Neural cell (in vitro differentiated cells): ENCODE measurements around the gene DOCK7. TPM values are rescaled to one million over a fixed set of nuclear protein-coding genes. Genes with fewer than 3 reads are reported as not detected.

Experiments
- H2AFZ ChIP-seq: fragments of 200-600, 300-800 bp; sonication (generic), shearing (Covaris generic); 2 replicates; pipeline ENCODE4 v1.6.0; 2014; ENCODE audit warnings: low read depth, mild to moderate bottlenecking, antibody characterized with exemption, low read length, moderate library complexity
- H3F3A ChIP-seq: fragments of 200-600 bp; shearing (Covaris generic); 2 replicates; pipeline ENCODE4 v1.6.1; 2016; ENCODE audit warnings: mild to moderate bottlenecking, moderate library complexity, mixed read lengths, antibody characterized with exemption, low read length; ENCODE audit not compliant: insufficient read depth, poor library complexity, severe bottlenecking
- H3K27ac ChIP-seq: fragments of 200-600, 300-800 bp; sonication (generic), shearing (Covaris generic); 2 replicates; pipeline ENCODE4 v1.5.1; 2014; ENCODE audit warnings: mild to moderate bottlenecking, low read length, moderate library complexity
- H3K27me3 ChIP-seq: fragments of 300-800, 200-600 bp; sonication (generic), shearing (Covaris generic); 2 replicates; pipeline ENCODE4 v1.6.0; 2014; ENCODE audit warnings: mild to moderate bottlenecking, low read depth, low read length, moderate library complexity; ENCODE audit not compliant: insufficient read depth
- H3K36me3 ChIP-seq: fragments of 300-800, 200-600 bp; sonication (generic), shearing (Covaris generic); 2 replicates; pipeline ENCODE4 v1.5.1; 2014; ENCODE audit warnings: mild to moderate bottlenecking, antibody characterized with exemption, low read length, moderate library complexity; ENCODE audit not compliant: insufficient read depth
- H3K4me2 ChIP-seq: fragments of 300-800, 200-600 bp; sonication (generic), shearing (Covaris generic); 2 replicates; pipeline ENCODE4 v1.6.0; 2014; ENCODE audit warnings: mild to moderate bottlenecking, low read length
- H3K4me3 ChIP-seq: fragments of 300-800, 200-600 bp; sonication (generic), shearing (Covaris generic); 2 replicates; pipeline ENCODE4 v1.5.1; 2014; ENCODE audit warnings: mild to moderate bottlenecking, low read length, moderate library complexity
- H3K79me2 ChIP-seq: fragments of 200-600 bp; shearing (Covaris generic); replicated peaks from 2 replicates; pipeline ENCODE4 v1.6.0; 2014; ENCODE audit warnings: mild to moderate bottlenecking, low read length, moderate library complexity; ENCODE audit not compliant: insufficient read depth
- H3K9ac ChIP-seq: fragments of 300-800, 200-600 bp; sonication (generic), shearing (Covaris generic); 2 replicates; pipeline ENCODE4 v1.6.1; 2016; ENCODE audit warnings: mild to moderate bottlenecking, low read length, mixed read lengths
- H3K9me2 ChIP-seq: fragments of 200-600 bp; shearing (Covaris generic); 2 replicates; pipeline ENCODE4 v1.6.1; 2016; ENCODE audit warnings: mild to moderate bottlenecking, low read length, mixed read lengths; ENCODE audit not compliant: insufficient read depth
- H3K9me3 ChIP-seq: fragments of 200-600, 300-800 bp; sonication (generic), shearing (Covaris generic); 2 replicates; pipeline ENCODE4 v1.6.1; 2016; ENCODE audit warnings: mild to moderate bottlenecking, mixed run types, low read length, moderate library complexity, mixed read lengths
- H4K20me1 ChIP-seq: fragments of 200-600 bp; shearing (Covaris generic); 2 replicates; pipeline ENCODE4 v1.6.1; 2016; ENCODE audit warnings: mild to moderate bottlenecking, mixed run types; ENCODE audit not compliant: insufficient read depth
- EP300 ChIP-seq: fragments of 450-650 bp; conservative IDR thresholded peaks from 2 replicates; pipeline ENCODE4 v1.6.1; 2014; ENCODE audit warnings: antibody characterized with exemption, mild to moderate bottlenecking, moderate library complexity; ENCODE audit not compliant: poor library complexity, severe bottlenecking
- EZH2 ChIP-seq: fragments of 200-600, 300-800 bp; shearing (Covaris generic), sonication (generic); IDR thresholded peaks from 2 replicates; pipeline ENCODE4 v1.6.1; 2014; ENCODE audit warnings: antibody characterized with exemption, low read length, borderline replicate concordance, mild to moderate bottlenecking; ENCODE audit not compliant: insufficient read depth, poor library complexity, severe bottlenecking
- MXI1 ChIP-seq: fragments of 450-650 bp; conservative IDR thresholded peaks from 2 replicates; pipeline ENCODE4 v1.6.1; 2014; ENCODE audit warnings: antibody characterized with exemption, mild to moderate bottlenecking; ENCODE audit not compliant: poor library complexity, severe bottlenecking
- POLR2AphosphoS5 ChIP-seq: IDR thresholded peaks from 2 replicates; pipeline ENCODE4 v1.6.1; 2012
- RAD21 ChIP-seq: fragments of 450-650 bp; conservative IDR thresholded peaks from 2 replicates; pipeline ENCODE4 v1.6.1; 2014; ENCODE audit warnings: antibody characterized with exemption, mild to moderate bottlenecking, moderate library complexity
- SMC3 ChIP-seq: fragments of 450-650 bp; conservative IDR thresholded peaks from 2 replicates; pipeline ENCODE4 v1.6.1; 2014; ENCODE audit warnings: antibody characterized with exemption, mild to moderate bottlenecking, moderate library complexity; ENCODE audit not compliant: poor library complexity
- TAF1 ChIP-seq: IDR thresholded peaks from 2 replicates; pipeline ENCODE4 v1.6.1; 2012; ENCODE audit warnings: low read depth
- polyA plus RNA-seq: library from polyadenylated mRNA; depleted of rRNA; stranded (reverse); fragments of >200 nt; gene quantifications from 2 replicates; pipeline ENCODE4 v1.2.3, GENCODE V29; 2014
- TF ChIP-seq, protein P1 (sequence below): IDR thresholded peaks from 2 replicates; pipeline ENCODE4 v1.6.1; 2012; ENCODE audit warnings: borderline replicate concordance
- TF ChIP-seq, protein P2 (sequence below): fragments of 450-650 bp; IDR thresholded peaks from 2 replicates; pipeline ENCODE4 v1.5.1; 2014; ENCODE audit warnings: antibody characterized with exemption, mild to moderate bottlenecking, moderate library complexity; ENCODE audit not compliant: poor library complexity, severe bottlenecking

The DOCK7 gene
- polyA plus RNA-seq, 1 donor from 2014 or later, result 129 TPM

DNA sequence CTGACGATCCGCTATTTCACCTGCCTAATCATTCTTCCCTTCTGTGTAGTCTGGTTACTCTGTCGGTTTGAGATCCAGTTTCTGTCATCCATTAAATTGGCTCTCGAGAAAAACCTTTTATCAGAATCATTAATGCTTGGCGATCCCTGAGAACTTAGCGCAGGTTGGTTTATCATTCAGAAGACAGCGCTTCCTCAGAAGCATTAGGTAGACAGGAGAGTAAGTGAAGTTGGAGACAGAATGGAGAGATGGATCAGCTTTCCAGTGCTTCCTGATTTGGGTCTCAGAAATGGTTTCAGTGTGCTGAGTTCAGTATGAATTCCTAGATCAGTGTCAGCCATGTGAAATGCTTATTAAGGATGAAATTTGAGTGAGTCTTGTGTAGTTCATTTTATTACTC lies 250.0 kb downstream of the DOCK7 start:
- Histone ChIP-seq H3K9ac (peak overlapping the region; percentile 97), H3K27me3 (no peaks in the 10 kb centered on the region), H4K20me1 (no peaks in the 10 kb centered on the region), H3K4me3 (peak overlapping the region; percentile 90), H3F3A (no peaks in the 10 kb centered on the region), H3K4me2 (peak overlapping the region; percentile 74), H3K79me2 (peaks cover 50% of the 10 kb centered on the region), H3K27ac (no peak overlapping the region), H2AFZ (no peak overlapping the region), H3K9me2 (no peaks in the 10 kb centered on the region), H3K9me3 (no peaks in the 10 kb centered on the region), H3K36me3 (no peaks in the 10 kb centered on the region)
- TF ChIP-seq EZH2 (no peak), RAD21 (no peak), TAF1 (no peak), EP300 (no peak), MXI1 (no peak), POLR2AphosphoS5 (no peak), SMC3 (no peak)
- TF ChIP-seq, protein P1, sequence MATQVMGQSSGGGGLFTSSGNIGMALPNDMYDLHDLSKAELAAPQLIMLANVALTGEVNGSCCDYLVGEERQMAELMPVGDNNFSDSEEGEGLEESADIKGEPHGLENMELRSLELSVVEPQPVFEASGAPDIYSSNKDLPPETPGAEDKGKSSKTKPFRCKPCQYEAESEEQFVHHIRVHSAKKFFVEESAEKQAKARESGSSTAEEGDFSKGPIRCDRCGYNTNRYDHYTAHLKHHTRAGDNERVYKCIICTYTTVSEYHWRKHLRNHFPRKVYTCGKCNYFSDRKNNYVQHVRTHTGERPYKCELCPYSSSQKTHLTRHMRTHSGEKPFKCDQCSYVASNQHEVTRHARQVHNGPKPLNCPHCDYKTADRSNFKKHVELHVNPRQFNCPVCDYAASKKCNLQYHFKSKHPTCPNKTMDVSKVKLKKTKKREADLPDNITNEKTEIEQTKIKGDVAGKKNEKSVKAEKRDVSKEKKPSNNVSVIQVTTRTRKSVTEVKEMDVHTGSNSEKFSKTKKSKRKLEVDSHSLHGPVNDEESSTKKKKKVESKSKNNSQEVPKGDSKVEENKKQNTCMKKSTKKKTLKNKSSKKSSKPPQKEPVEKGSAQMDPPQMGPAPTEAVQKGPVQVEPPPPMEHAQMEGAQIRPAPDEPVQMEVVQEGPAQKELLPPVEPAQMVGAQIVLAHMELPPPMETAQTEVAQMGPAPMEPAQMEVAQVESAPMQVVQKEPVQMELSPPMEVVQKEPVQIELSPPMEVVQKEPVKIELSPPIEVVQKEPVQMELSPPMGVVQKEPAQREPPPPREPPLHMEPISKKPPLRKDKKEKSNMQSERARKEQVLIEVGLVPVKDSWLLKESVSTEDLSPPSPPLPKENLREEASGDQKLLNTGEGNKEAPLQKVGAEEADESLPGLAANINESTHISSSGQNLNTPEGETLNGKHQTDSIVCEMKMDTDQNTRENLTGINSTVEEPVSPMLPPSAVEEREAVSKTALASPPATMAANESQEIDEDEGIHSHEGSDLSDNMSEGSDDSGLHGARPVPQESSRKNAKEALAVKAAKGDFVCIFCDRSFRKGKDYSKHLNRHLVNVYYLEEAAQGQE, result no peak
- TF ChIP-seq, protein P2, sequence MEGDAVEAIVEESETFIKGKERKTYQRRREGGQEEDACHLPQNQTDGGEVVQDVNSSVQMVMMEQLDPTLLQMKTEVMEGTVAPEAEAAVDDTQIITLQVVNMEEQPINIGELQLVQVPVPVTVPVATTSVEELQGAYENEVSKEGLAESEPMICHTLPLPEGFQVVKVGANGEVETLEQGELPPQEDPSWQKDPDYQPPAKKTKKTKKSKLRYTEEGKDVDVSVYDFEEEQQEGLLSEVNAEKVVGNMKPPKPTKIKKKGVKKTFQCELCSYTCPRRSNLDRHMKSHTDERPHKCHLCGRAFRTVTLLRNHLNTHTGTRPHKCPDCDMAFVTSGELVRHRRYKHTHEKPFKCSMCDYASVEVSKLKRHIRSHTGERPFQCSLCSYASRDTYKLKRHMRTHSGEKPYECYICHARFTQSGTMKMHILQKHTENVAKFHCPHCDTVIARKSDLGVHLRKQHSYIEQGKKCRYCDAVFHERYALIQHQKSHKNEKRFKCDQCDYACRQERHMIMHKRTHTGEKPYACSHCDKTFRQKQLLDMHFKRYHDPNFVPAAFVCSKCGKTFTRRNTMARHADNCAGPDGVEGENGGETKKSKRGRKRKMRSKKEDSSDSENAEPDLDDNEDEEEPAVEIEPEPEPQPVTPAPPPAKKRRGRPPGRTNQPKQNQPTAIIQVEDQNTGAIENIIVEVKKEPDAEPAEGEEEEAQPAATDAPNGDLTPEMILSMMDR, result no peak

DNA sequence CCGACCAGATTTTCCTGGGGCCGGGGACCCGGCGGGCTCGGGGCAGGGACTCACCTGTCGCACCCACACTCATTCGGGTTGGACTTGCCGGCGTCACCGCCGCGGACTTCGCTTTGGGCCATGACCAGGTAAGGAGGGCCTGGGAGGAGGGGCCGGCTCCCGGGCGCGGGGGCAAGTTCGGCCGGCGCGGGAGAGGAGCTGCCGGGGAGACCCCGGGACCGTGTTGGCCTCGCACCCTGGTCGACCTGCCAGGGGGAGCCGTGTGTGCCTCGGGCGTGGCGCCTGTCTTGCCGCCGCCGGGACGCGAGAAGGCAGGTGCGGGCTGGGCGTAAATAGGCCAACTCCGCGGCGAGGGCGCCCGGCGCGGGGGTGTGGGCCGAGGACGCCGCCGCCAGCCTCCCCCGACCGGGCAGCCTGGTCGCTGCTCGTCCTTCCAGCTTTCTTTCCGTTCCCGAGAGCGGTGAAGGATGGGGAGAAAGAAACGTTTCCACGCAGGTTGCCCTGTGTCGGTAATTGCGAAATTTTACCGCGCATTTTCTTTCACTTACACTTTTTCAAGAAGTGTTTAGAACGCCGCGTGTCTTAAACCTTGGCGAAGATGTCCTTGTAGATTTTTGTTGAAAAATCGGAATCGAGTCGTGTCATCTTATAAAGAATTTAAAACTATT lies 250.8 kb downstream of the DOCK7 start:
- Histone ChIP-seq H3K9ac (peak overlapping the region; percentile 97), H3F3A (no peaks in the 10 kb centered on the region), H3K27me3 (no peaks in the 10 kb centered on the region), H3K36me3 (no peaks in the 10 kb centered on the region), H3K9me3 (no peaks in the 10 kb centered on the region), H4K20me1 (no peaks in the 10 kb centered on the region), H3K27ac (peak overlapping the region; percentile 97), H2AFZ (peak overlapping the region; percentile 32), H3K79me2 (peaks cover 46% of the 10 kb centered on the region), H3K4me3 (peak overlapping the region; percentile 90), H3K4me2 (peak overlapping the region; percentile 74), H3K9me2 (no peaks in the 10 kb centered on the region)
- TF ChIP-seq RAD21, result no peak
- TF ChIP-seq MXI1, result no peak
- TF ChIP-seq, protein P2, result no peak
- no peak for TF ChIP-seq SMC3
- no peak for TF ChIP-seq POLR2AphosphoS5
- TF ChIP-seq EP300, result no peak
